Ovary (tissue), 9 donors: ENCODE measurements around the gene ADAM10. TPM values are rescaled to one million over a fixed set of nuclear protein-coding genes. Genes with fewer than 3 reads are reported as not detected.

ENCODE experiments used
- DNase-seq, 5 donors: peaks; one replicate each; pipeline ENCODE4 v3.0.0-alpha.2; 2019 to 2020
- H3K27ac ChIP-seq, 2 donors: fragments of 200-600 bp; one replicate each; pipeline versions ENCODE4 v1.5.1 to v1.8.0; 2019 to 2022
- H3K27me3 ChIP-seq: fragments of 200-600 bp; one replicate; pipeline ENCODE4 v1.8.0; 2022
- H3K36me3 ChIP-seq: fragments of 200-600 bp; sonication (generic); one replicate; pipeline ENCODE4 v1.5.1; 2019
- H3K4me1 ChIP-seq: one replicate; pipeline ENCODE4 v1.8.1; 2013; ENCODE audit warnings: mild to moderate bottlenecking, moderate library complexity; ENCODE audit not compliant: insufficient read depth
- H3K4me3 ChIP-seq: fragments of 200-600 bp; sonication (generic); one replicate; pipeline ENCODE4 v1.5.1; 2017
- H3K9me3 ChIP-seq, 2 donors: fragments of 200-600 bp in 1 of 2; sonication (generic) in 1 of 2; one replicate each; pipeline versions ENCODE4 v1.5.1 to v1.8.1; 2013 to 2019; ENCODE audit warnings: mild to moderate bottlenecking in 1 of 2, moderate library complexity in 1 of 2
- CTCF ChIP-seq, 3 donors: fragments of 450-650 bp in 2 of 3; fragments of 200-600 bp in 1 of 3; IDR thresholded peaks; one replicate each; pipeline versions ENCODE4 v1.5.1 to v1.8.0; 2016 to 2022; ENCODE audit warnings: antibody characterized with exemption in 3 of 3, mild to moderate bottlenecking in 1 of 3
- EP300 ChIP-seq: sonication (generic); formaldehyde crosslinking; IDR thresholded peaks from one replicate; pipeline ENCODE4 v1.6.1; 2017; ENCODE audit warnings: antibody characterized with exemption
- POLR2A ChIP-seq: fragments of 450-650 bp; IDR thresholded peaks from one replicate; pipeline ENCODE4 v1.6.1; 2017; ENCODE audit warnings: antibody characterized with exemption, mild to moderate bottlenecking, moderate library complexity
- WGBS, 3 donors: extraction: QIAGEN DNeasy Blood & Tissue Kit in 1 of 3; methylation state at CpG; one replicate each; pipeline versions ENCODE4 v1.1.5 to v1.1.7; 2013 to 2017; 5-methylcytosine and 5-hydroxymethylcytosine counted together
- intact Hi-C, 4 donors: fragments of 100-400 bp; cut with DNase I; formaldehyde crosslinking; loops; one replicate each; pipeline versions ENCODE4 v1.11.0 to v1.15.1; 2022 to 2023
- polyA plus RNA-seq, 2 donors: library from polyadenylated mRNA; stranded (reverse); fragments of 200-250 nt in 1 of 2; fragments of 350-450 nt in 1 of 2; fragmentation: Illumina TruSeq in 1 of 2; extraction: RNeasy Lipid Tissue Mini Kit (QIAGEN cat#74804) in 1 of 2; gene quantifications; one replicate each; pipeline ENCODE4 v1.2.3, GENCODE V29; 2013 to 2014
- total RNA-seq, 7 donors: library from RNA; depleted of rRNA in 2 of 7; stranded (reverse); fragments of >200 nt in 2 of 7; fragmentation: NEBNext Ultra II Directional in 3 of 7; extraction: Animal tissue kit (Norgen Biotek cat#: 25700) in 3 of 7; gene quantifications; one replicate each; pipeline versions ENCODE4 v1.1.0 to v1.2.4, GENCODE V29; 2016 to 2023
- donor health status: DM: no; HTN: no; CAD: no; lungs with moderate emphysema.
- donor health status: DM: no; HTN: no; CAD: no.
- donor health status: Bipolar disorder and iron deficiency.
- donor health status: DM: yes; HTN: yes; CAD: no.
- donor health status: DM: no; HTN: no; CAD: no.
- donor health status: DM: yes; HTN: yes; CAD: no.

The ADAM10 gene
- total and polyA plus RNA-seq, 9 donors = 23.2 to 86.4 (median 63.0) TPM

DNA sequence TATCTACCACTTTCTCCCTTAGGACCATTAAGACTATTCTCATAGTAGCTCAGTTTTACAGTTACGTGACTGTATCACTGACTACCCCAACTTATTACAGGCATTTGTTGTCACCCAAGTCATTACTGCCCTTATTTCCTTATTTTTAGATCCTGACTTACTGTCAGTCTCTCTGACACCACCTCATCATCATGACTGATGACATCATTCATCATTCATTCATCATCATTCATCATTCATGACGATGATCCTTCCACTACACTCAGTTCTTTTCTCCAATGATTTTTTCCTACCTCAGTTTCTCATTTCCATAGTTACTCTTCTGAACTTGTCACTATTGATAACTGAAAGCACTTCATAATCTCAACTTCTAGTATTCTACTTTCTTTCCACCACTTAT, 83.8 kb downstream of the ADAM10 start:
- Histone ChIP-seq H3K36me3 (no peaks in the 10 kb centered on the region), H3K9me3 (no peaks in the 10 kb centered on the region), H3K27me3 (no peaks in the 10 kb centered on the region), H3K27ac (no peak overlapping the region), H3K4me3 (no peak overlapping the region), H3K4me1 (no peaks in the 10 kb centered on the region)
- intact Hi-C loops = no loop called here
- WGBS, 3 donors = 98 to 99% (median 98%) methylated on average over 2 of the region's 2 CpGs
- TF ChIP-seq CTCF (IDR thresholded peaks at IDR 0.05) = no peak
- TF ChIP-seq POLR2A = no peak
- no peak for TF ChIP-seq EP300
- DNase-seq = no peak

GRCh38 chr15:58650102-58650501, 99.4 kb downstream of the ADAM10 start:
- no peak overlapping the region for H3K27ac ChIP-seq
- H3K4me1 ChIP-seq = no peaks in the 10 kb centered on the region
- H3K36me3 ChIP-seq = no peaks in the 10 kb centered on the region
- intact Hi-C loops = no loop called here
- no peak for DNase-seq
- TF ChIP-seq CTCF (IDR thresholded peaks at IDR 0.05) (no peak), POLR2A (no peak), EP300 (no peak)
- H3K4me3 ChIP-seq = no peak overlapping the region
- H3K9me3 ChIP-seq = no peaks in the 10 kb centered on the region
- no peaks in the 10 kb centered on the region for H3K27me3 ChIP-seq

DNA sequence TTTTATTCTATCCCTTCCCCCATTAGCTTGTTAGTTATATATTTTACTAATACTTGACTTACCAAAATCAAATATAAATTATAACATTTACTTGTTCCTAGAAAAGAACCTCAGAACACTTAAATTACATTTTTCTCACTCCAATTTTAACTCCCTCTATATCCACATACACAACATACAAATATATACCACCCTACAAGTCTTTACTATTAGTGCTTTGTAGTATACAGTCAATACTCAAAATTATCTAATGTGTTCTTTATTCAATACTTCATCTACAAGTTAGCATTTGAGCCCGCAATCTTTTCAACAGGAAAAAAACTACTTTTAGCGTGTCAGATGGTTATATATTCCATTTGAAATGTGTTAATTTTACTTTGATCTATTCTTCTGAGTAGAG, 100.3 kb downstream of the ADAM10 start:
- H3K9me3 ChIP-seq = no peaks in the 10 kb centered on the region
- H3K36me3 ChIP-seq = no peaks in the 10 kb centered on the region
- H3K4me1 ChIP-seq = no peaks in the 10 kb centered on the region
- intact Hi-C loops = no loop called here
- no peak overlapping the region for H3K27ac ChIP-seq
- DNase-seq = no peak
- H3K27me3 ChIP-seq = no peaks in the 10 kb centered on the region
- 96 to 97% (median 97%) methylated on average over 2 of the region's 2 CpGs for WGBS, 3 donors
- TF ChIP-seq EP300 (no peak), CTCF (IDR thresholded peaks at IDR 0.05) (no peak), POLR2A (no peak)
- H3K4me3 ChIP-seq = no peak overlapping the region

- no peak for DNase-seq
- Histone ChIP-seq H3K27me3 (no peaks in the 10 kb centered on the region), H3K4me1 (no peaks in the 10 kb centered on the region), H3K36me3 (no peaks in the 10 kb centered on the region), H3K9me3 (no peaks in the 10 kb centered on the region), H3K27ac (no peak overlapping the region), H3K4me3 (no peak overlapping the region)
- intact Hi-C loops = no loop called here
- TF ChIP-seq POLR2A (no peak), EP300 (no peak), CTCF (IDR thresholded peaks at IDR 0.05) (no peak)
- WGBS, 3 donors = 37 to 58% (median 38%) methylated on average over 5 of the region's 5 CpGs
Measured at GRCh38 chr15:58643996-58644395, 105.5 kb downstream of the ADAM10 start.

- no peaks in the 10 kb centered on the region for H3K4me1 ChIP-seq
- TF ChIP-seq CTCF (IDR thresholded peaks at IDR 0.05) = no peak
- no peak for TF ChIP-seq EP300
- no peak for TF ChIP-seq POLR2A
- H3K27me3 ChIP-seq = no peaks in the 10 kb centered on the region
- H3K36me3 ChIP-seq = no peaks in the 10 kb centered on the region
- no peak overlapping the region for H3K27ac ChIP-seq
- H3K4me3 ChIP-seq = no peak overlapping the region
- DNase-seq = no peak
- WGBS, 3 donors = 65 to 77% (median 66%) methylated on average over 4 of the region's 4 CpGs
- no peaks in the 10 kb centered on the region for H3K9me3 ChIP-seq
- intact Hi-C loops = no loop called here
Measured at GRCh38 chr15:58641660-58642059, 107.8 kb downstream of the ADAM10 start.
